NB4 (cell line): ENCODE measurements around the gene DUOX1.
"Not testable (repeated sequence)": the region's sequence is repeated elsewhere in the genome, so short reads cannot be mapped to it uniquely, and the experiment has no call there.

Experiments used
- MYC ChIP-seq: IDR thresholded peaks from 2 replicates; pipeline ENCODE4 v1.6.1; 2011; ENCODE audit warnings: low read depth, low read length
- POLR2A ChIP-seq: IDR thresholded peaks from 2 replicates; pipeline ENCODE4 v1.6.1; 2011; ENCODE audit warnings: mild to moderate bottlenecking; ENCODE audit not compliant: insufficient read length; ENCODE audit errors: extremely low read depth
- TF ChIP-seq, protein P1 (sequence below): IDR thresholded peaks from one replicate; pipeline ENCODE4 v1.5.1; 2012; ENCODE audit warnings: low read depth, low read length
- TF ChIP-seq, protein P2 (sequence below): IDR thresholded peaks from 2 replicates; pipeline ENCODE4 v1.6.1; 2011; ENCODE audit warnings: low read depth, low read length

DNA sequence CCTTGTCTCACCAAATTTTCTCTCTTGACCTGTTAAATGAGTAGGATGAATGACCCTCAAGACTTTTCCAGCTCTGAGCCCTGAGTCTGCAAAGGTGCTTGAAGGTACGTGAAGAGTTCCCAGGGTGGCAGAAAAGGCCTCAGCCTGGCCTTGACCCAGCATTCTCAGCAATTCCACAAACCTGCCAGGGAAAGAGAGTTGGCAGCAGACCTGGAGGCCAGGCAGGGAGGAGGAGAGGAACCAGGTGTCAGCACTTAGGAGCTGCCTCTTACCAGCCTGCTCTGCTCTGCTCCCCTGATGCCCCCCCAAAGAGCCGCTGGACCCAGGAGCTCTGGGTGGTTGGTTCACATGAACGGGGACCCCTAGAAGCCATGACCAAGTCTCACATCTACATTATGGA lies 49.2 kb upstream of the DUOX1 start:
- TF ChIP-seq, protein P1, sequence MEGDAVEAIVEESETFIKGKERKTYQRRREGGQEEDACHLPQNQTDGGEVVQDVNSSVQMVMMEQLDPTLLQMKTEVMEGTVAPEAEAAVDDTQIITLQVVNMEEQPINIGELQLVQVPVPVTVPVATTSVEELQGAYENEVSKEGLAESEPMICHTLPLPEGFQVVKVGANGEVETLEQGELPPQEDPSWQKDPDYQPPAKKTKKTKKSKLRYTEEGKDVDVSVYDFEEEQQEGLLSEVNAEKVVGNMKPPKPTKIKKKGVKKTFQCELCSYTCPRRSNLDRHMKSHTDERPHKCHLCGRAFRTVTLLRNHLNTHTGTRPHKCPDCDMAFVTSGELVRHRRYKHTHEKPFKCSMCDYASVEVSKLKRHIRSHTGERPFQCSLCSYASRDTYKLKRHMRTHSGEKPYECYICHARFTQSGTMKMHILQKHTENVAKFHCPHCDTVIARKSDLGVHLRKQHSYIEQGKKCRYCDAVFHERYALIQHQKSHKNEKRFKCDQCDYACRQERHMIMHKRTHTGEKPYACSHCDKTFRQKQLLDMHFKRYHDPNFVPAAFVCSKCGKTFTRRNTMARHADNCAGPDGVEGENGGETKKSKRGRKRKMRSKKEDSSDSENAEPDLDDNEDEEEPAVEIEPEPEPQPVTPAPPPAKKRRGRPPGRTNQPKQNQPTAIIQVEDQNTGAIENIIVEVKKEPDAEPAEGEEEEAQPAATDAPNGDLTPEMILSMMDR: not testable (repeated sequence)
- not testable (repeated sequence) for TF ChIP-seq MYC, POLR2A
- TF ChIP-seq, protein P2, sequence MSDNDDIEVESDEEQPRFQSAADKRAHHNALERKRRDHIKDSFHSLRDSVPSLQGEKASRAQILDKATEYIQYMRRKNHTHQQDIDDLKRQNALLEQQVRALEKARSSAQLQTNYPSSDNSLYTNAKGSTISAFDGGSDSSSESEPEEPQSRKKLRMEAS: not testable (repeated sequence)
